IMR-90 (cell line): ENCODE measurements around the gene MFSD6.

Experiments
- BHLHE40 ChIP-seq: fragments of 150-350 bp; IDR thresholded peaks from 2 replicates; pipeline ENCODE4 v1.6.1; 2016; ENCODE audit warnings: mild to moderate bottlenecking, low read depth, low read length
- CEBPB ChIP-seq: IDR thresholded peaks from 2 replicates; pipeline ENCODE4 v1.6.1; 2012; ENCODE audit warnings: low read depth, low read length, improper control_type of control experiment
- CHD1 ChIP-seq: IDR thresholded peaks from 2 replicates; pipeline ENCODE4 v1.6.1; 2012; ENCODE audit warnings: low read depth, low read length, improper control_type of control experiment
- FOS ChIP-seq: fragments of 150-350 bp; IDR thresholded peaks from 2 replicates; pipeline ENCODE4 v1.6.1; 2016; ENCODE audit warnings: low read depth, low read length
- MAFK ChIP-seq: IDR thresholded peaks from 2 replicates; pipeline ENCODE4 v1.6.1; 2012; ENCODE audit warnings: low read depth, low read length, improper control_type of control experiment
- MAZ ChIP-seq: IDR thresholded peaks from 2 replicates; pipeline ENCODE4 v1.6.1; 2012; ENCODE audit warnings: low read depth, mild to moderate bottlenecking, low read length, improper control_type of control experiment, moderate library complexity, borderline replicate concordance
- NFE2L2 ChIP-seq: fragments of 150-350 bp; IDR thresholded peaks from 2 replicates; pipeline ENCODE4 v1.6.1; 2016; ENCODE audit warnings: low read depth, mild to moderate bottlenecking, low read length
- POLR2A ChIP-seq: IDR thresholded peaks from 2 replicates; pipeline ENCODE4 v1.6.1; 2012; ENCODE audit warnings: mild to moderate bottlenecking, low read depth, low read length
- RAD21 ChIP-seq: IDR thresholded peaks from 2 replicates; pipeline ENCODE4 v1.6.1; 2012; ENCODE audit warnings: low read length, improper control_type of control experiment
- RFX5 ChIP-seq: IDR thresholded peaks from 2 replicates; pipeline ENCODE4 v1.8.0; 2012; ENCODE audit warnings: low read depth, mild to moderate bottlenecking, low read length, moderate library complexity
- SMC3 ChIP-seq: fragments of 150-350 bp; IDR thresholded peaks from 2 replicates; pipeline ENCODE4 v1.6.1; 2016; ENCODE audit warnings: low read depth, mild to moderate bottlenecking, antibody characterized with exemption, low read length, moderate library complexity
- TF ChIP-seq, protein P1 (sequence below): conservative IDR thresholded peaks from 2 replicates; pipeline ENCODE4 v1.5.1; 2012; ENCODE audit warnings: mild to moderate bottlenecking, low read depth, low read length, improper control_type of control experiment
- TF ChIP-seq, protein P2 (sequence below): fragments of 150-350 bp; IDR thresholded peaks from 2 replicates; pipeline ENCODE4 v1.6.1; 2016; ENCODE audit warnings: low read depth, mild to moderate bottlenecking, low read length, moderate library complexity, borderline replicate concordance
- TF ChIP-seq, protein P3 (sequence below): fragments of 150-350 bp; IDR thresholded peaks from 2 replicates; pipeline ENCODE4 v1.6.1; 2017; ENCODE audit warnings: mild to moderate bottlenecking, antibody characterized with exemption, low read length, low read depth

DNA sequence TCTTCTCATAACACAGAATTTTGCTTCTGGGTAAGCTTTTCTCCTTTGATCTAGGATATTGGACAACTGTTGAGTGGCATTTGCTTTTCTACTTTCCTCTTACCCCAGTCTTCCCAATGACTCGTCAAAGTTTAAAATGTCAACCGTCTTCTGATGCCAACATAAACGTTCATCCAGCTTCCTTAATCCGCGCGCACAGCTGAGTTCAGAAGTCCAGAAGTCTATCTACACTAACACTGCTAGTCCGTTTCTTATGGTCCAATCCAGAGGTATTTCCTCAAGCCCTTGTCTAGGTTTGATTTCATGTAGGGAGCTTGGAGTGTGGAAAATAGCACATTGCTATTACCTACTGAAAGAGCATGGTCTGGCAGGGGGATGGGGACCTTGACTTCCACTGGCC, 48.7 kb downstream of the MFSD6 start:
- TF ChIP-seq, protein P1, sequence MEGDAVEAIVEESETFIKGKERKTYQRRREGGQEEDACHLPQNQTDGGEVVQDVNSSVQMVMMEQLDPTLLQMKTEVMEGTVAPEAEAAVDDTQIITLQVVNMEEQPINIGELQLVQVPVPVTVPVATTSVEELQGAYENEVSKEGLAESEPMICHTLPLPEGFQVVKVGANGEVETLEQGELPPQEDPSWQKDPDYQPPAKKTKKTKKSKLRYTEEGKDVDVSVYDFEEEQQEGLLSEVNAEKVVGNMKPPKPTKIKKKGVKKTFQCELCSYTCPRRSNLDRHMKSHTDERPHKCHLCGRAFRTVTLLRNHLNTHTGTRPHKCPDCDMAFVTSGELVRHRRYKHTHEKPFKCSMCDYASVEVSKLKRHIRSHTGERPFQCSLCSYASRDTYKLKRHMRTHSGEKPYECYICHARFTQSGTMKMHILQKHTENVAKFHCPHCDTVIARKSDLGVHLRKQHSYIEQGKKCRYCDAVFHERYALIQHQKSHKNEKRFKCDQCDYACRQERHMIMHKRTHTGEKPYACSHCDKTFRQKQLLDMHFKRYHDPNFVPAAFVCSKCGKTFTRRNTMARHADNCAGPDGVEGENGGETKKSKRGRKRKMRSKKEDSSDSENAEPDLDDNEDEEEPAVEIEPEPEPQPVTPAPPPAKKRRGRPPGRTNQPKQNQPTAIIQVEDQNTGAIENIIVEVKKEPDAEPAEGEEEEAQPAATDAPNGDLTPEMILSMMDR: no peak
- TF ChIP-seq POLR2A (no peak), MAFK (no peak), FOS (no peak), RAD21 (no peak), CEBPB (no peak), CHD1 (no peak), MAZ (no peak), BHLHE40 (no peak), SMC3 (no peak), NFE2L2 (no peak), RFX5 (no peak)
- TF ChIP-seq, protein P2, sequence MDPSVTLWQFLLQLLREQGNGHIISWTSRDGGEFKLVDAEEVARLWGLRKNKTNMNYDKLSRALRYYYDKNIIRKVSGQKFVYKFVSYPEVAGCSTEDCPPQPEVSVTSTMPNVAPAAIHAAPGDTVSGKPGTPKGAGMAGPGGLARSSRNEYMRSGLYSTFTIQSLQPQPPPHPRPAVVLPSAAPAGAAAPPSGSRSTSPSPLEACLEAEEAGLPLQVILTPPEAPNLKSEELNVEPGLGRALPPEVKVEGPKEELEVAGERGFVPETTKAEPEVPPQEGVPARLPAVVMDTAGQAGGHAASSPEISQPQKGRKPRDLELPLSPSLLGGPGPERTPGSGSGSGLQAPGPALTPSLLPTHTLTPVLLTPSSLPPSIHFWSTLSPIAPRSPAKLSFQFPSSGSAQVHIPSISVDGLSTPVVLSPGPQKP: no peak
- TF ChIP-seq, protein P3, sequence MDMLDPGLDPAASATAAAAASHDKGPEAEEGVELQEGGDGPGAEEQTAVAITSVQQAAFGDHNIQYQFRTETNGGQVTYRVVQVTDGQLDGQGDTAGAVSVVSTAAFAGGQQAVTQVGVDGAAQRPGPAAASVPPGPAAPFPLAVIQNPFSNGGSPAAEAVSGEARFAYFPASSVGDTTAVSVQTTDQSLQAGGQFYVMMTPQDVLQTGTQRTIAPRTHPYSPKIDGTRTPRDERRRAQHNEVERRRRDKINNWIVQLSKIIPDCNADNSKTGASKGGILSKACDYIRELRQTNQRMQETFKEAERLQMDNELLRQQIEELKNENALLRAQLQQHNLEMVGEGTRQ: no peak
